NCI-H524 (cell line): ENCODE results near the gene CELA3B.
"Not testable (repeated sequence)": the region's sequence is repeated elsewhere in the genome, so short reads cannot be mapped to it uniquely, and the experiment has no call there.

Experiments used
- DNase-seq, 2 experiments: peaks; one replicate each; lab custom pipeline; 2025; lab: John Stamatoyannopoulos, UW

Gene CELA3B

GRCh38 chr1:21942959-21943640 lies 33.7 kb upstream of the CELA3B start:
- not testable (repeated sequence) for DNase-seq

GRCh38 chr1:21944733-21945073 lies 32.1 kb upstream of the CELA3B start:
- no peak for DNase-seq

DNA sequence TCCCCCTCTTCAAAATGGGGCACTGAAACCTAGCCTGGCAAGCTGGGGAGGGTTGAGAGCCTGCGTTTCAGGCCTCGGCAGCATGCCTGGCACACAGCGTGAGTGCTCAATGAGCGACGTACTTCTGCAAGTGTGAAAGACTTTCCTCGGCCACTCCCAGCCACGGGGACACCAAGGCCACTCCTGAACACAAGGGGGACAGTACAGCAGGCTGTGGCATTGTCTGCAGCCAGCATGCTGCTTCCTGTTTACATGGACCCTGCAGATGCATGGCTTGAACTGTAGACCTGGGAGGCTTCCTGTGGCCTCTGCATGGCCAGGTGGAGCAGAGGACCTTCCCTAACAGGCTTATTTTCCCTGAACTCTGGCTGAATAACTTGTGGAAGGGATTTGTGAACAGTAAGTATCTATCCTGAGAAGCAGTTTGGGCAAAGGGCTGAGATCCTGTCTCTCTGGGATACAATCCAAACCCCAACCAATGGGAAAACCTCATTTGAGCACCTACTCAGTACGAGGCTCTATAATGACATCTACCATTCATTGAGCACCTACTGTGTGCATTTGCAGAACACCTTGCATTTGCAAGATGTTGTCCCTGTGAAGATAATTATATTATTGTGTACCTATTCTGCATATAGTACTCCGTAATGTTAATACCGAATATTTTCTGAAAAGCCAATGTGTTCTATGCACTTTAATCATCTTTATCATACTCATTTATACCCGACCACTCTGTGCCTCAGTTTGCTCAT lies 29.8 kb upstream of the CELA3B start:
- no peak for DNase-seq

DNA sequence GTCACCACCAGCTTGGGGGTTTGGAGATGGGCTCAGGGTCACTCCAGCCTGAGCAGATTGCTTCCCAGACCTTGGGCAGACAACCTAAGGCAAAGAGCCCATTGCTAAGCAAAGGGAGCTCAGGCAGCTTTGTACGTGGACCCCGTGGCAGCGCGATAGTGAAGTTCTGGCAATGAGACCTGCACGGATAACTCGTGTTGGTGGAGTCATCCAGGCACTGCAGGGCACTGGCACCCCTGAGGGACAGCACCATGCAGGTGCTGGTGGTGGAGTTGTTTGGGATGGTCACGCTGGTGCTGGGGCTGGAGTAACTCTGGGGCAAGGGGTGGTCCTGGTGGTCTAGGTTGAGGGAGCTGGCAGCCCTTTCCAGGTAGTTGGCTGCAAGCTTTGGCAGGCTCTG lies 26.1 kb upstream of the CELA3B start:
- DNase-seq: no peak

- DNase-seq: no peak
These were observed 25.5 kb upstream of the CELA3B start for GRCh38 chr1:21951226-21951870.

- no peak for DNase-seq
These were observed 23.9 kb upstream of the CELA3B start for GRCh38 chr1:21952786-21953520.

- no peak for DNase-seq
These were observed 21.8 kb upstream of the CELA3B start for GRCh38 chr1:21955058-21955457.

DNA sequence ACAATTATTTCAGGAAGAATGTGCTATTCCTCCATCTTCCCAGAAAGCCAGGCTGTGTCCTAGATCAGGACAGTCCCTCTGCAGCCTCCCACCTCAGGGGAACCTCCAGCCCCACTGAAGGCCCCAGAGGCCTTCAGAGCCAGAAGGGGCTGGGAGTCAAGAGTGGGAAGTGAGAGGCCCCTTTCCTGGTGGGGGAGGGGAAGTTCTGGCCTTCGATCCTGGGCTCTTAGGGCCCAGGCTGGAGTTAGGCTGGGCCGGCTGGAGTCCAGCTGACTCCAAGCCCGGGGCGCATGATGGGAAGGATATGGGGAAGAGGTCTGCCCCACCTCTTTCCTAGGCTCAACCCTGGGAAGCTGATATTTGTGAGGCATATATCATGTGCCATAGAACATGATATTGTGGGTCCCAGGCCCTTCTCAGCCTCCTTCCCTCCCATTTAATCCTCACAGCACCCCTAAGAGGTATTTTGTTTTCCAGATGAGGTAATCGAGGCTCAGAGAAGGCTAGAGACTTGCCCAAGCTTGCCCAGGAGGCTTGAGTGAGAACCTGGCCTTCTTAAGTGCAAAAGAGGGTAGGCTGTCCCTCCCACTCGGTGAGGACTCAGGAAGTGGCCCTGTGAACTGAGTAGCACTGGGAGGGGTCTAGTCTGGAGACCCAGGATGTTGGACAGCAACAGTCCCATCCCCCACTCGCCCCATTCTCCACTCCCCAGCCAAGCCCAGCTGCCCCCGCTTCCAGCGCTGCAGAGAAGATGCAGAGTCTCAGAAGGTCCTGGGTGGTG lies 21.1 kb upstream of the CELA3B start:
- no peak for DNase-seq

- no peak for DNase-seq
These were observed 19.9 kb upstream of the CELA3B start for GRCh38 chr1:21956720-21957552.

DNA sequence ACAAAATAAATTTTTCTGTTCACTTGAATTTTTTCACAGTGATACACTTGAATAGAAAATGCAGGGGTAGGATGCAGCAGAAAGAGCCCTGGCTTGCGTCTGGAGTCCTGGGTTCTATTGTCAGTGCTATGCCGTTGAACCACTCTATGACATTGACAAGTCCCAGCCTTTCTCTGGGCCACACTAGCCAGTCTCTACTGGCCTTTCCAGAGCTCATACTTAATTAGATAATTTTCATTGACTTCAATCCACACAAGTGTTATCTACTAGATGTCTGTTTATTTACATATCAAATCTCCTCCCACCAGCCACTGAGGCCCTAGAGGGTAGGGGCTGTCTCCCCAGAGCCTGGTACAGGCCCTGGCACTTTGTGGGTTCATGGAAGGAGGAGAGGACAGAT lies 15.5 kb upstream of the CELA3B start:
- DNase-seq: no peak

DNA sequence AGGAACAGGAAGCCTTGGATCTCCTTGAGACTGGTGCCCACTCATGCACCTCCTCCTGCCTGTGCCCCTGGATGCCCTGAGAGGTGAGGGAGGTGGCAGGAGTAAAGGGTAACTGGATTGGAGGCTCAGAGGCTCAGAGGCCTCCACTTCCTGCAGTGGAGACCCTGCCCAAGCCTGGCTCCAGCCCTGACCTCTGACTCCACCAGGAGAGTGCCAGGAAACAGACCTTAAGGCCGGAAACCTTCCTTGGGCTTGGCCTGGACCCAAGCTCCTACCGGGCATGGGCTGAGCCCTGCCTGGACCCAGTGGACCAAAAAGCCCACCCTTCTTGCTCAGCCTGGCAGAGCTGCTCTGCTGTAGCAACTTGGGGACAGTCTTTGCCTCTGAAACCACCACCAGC lies 15.0 kb upstream of the CELA3B start:
- no peak for DNase-seq

DNA sequence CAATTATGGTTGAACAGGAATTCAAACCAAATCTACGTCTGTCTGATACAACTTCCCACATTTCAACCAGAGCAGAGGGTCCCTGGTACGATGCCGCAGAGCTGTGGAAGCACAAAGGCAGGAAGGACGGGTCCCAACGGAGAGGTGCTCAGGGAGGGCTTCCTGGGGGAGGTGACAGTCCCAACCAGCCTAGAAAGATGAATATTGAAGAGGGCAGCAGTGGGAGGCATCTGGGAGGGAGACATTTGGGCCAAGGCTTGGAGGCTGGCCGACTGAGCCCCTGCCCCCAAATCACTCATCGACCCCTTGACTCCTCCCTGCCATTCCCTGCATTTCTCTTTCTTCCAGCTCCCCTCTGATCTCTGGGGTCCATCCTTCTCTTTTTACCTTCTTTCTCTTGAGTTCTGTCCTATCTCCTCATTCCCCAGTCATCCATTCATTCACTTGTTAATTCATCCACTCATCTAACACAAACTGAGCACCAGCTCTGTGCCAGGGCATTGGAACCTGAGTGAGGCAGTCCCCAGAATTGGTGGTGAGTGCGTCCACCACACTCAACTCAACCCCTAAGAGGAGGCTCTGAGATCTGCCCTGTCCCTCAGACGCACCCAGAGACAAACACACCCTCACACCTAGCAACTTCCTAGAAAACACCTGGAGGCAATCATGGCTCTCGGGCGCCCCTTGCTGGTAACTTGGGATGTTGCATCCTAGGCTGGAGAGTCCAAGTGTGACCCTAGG lies 13.2 kb upstream of the CELA3B start:
- DNase-seq: peak in 1 of 2 experiments; percentile 68

GRCh38 chr1:21966247-21967000 lies 10.4 kb upstream of the CELA3B start:
- DNase-seq: no peak

GRCh38 chr1:21967216-21967615 lies 9.6 kb upstream of the CELA3B start:
- not testable (repeated sequence) for DNase-seq

DNA sequence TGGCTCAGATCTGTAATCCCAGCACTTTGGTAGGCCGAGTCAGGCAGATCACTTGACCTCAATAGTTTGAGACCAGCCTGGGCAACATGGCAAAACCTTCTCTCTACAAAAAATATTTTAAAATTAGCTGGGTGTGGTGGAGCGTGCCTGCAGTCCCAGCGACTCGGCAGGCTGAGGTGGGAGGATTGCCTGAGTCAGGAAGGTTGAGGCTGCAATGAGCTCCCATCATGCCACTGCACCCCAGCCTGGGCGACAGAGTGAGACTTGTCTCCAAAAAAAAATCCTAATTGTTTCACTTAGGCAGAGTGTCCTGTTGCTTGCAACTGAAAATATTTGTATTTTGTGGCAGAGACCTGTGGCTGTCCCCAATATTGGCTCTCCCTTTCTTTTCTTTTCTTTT lies 7.8 kb upstream of the CELA3B start:
- not testable (repeated sequence) for DNase-seq

GRCh38 chr1:21970523-21970922 lies 6.3 kb upstream of the CELA3B start:
- not testable (repeated sequence) for DNase-seq

DNA sequence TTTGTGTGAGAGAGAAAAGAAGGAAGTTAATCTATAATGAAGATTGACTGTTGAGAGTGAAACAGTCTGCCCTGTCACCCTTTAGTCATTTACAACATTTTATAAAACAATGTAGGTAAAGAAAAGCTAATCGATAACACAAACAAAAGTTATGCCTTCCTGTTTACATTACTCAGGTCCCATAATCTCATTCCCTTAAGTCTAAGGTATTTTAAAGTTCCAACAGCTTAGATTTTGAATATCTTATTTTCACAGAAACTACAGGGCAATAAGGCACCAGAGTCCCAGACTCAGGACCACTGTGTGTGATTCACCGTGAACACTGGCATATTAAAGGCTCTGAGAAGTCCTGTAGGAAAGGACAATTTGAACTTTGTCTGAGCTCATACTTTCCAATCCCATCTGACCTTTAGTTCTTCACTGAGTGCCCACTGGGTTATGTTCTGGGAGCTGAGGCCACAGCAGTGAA lies 3.8 kb upstream of the CELA3B start:
- DNase-seq: not testable (repeated sequence)

- not testable (repeated sequence) for DNase-seq
These were observed 2.9 kb upstream of the CELA3B start for GRCh38 chr1:21973948-21974347.

- not testable (repeated sequence) for DNase-seq
These were observed 2.1 kb upstream of the CELA3B start for GRCh38 chr1:21974699-21975098.
